ENCODE measurements around the gene POM121L12.

DNA sequence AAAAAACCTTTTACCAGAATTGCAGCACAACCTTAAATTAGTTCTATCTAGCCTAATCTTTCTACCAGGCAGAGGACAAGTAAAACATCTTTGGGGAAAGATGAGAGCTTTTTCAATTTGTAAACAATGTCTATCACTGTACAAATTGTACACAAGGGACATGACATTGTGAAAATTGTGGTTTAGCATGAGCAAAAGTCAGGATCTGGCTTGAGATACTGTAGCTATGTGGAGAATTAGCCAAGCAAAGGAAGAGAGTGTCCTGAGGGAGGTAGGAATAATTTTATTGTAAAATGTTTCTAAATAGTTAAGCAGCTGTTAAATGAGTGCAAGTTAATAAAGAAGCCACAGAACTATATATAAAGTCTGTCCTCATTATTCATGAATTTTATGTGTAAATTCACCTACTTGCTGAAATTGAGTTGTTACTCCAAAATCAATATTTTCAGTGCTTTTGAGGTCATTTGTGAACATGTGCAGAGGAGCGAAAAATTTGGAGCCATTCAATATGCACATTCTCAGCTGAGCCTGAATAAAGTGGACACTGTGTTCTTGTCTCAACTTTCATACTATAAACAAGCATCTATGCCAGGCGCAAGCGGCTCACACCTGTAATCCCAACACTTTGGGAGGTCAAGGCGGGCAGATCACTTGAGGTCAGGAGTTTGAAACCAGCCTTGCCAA lies 42.8 kb upstream of the POM121L12 start:
- TF ChIP-seq, protein P1, sequence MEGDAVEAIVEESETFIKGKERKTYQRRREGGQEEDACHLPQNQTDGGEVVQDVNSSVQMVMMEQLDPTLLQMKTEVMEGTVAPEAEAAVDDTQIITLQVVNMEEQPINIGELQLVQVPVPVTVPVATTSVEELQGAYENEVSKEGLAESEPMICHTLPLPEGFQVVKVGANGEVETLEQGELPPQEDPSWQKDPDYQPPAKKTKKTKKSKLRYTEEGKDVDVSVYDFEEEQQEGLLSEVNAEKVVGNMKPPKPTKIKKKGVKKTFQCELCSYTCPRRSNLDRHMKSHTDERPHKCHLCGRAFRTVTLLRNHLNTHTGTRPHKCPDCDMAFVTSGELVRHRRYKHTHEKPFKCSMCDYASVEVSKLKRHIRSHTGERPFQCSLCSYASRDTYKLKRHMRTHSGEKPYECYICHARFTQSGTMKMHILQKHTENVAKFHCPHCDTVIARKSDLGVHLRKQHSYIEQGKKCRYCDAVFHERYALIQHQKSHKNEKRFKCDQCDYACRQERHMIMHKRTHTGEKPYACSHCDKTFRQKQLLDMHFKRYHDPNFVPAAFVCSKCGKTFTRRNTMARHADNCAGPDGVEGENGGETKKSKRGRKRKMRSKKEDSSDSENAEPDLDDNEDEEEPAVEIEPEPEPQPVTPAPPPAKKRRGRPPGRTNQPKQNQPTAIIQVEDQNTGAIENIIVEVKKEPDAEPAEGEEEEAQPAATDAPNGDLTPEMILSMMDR (IDR thresholded peaks at IDR 0.05; ENCODE audit: low read length): no peak
- TF ChIP-seq EZH2 (optimal IDR thresholded peaks at IDR 0.05; ENCODE audit: low read depth, low read length) (no peak), EZH2phosphoT487 (IDR thresholded peaks at IDR 0.05; ENCODE audit: low read length) (no peak)

Data from MM.1S (cell line).